Measurements from ENCODE around the gene BCAS3.
"Not testable (repeated sequence)": the region's sequence is repeated elsewhere in the genome, so short reads cannot be mapped to it uniquely, and the experiment has no call there.

BCAS3 gene

DNA sequence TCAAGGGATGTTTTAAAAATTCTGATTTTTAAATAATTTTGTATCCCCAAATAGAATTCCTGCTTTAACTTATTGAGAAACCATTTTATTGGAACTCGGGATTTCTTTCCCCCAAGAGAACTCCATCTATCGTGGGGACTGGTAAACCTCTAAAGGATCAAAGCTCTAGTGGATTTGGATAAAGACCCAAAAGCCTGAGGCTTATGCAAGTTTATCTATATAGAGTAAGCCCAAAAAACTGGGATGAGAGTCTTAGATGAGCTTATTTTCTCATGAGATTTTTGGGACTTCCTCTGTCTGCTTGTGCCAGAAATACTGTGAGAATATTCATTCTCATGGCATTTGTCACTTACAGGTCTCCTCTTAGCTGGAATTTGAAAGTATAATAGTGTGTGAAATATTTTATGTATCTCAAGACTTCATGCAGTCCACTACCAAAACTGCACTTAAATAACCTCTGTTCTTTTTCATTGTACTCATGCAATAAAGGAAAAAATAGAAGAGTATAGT lies 333.1 kb downstream of the BCAS3 start:
- DNase-seq: peak; percentile 11

DNA sequence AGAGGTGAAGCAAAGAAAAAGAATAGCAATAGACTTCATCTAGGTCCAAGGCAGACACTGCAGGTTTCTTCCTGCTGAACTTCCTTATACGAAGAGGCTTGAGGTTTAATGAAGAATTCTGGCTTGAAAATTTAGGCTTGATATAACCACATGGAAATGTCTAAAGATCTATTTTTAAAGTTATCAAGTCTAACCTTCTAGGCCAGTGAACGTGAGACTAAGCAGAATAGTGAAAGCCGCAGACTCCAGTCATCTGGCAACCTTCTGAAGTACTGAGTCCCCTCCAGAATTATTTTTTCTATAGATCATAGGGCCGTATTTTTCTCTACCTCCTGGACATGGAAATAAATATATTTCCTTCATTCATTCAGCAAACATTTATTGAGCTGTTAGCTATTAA lies 333.6 kb downstream of the BCAS3 start:
- no peak for DNase-seq

GRCh38 chr17:61015966-61016365 lies 338.3 kb downstream of the BCAS3 start:
- peak; percentile 8 for DNase-seq

DNA sequence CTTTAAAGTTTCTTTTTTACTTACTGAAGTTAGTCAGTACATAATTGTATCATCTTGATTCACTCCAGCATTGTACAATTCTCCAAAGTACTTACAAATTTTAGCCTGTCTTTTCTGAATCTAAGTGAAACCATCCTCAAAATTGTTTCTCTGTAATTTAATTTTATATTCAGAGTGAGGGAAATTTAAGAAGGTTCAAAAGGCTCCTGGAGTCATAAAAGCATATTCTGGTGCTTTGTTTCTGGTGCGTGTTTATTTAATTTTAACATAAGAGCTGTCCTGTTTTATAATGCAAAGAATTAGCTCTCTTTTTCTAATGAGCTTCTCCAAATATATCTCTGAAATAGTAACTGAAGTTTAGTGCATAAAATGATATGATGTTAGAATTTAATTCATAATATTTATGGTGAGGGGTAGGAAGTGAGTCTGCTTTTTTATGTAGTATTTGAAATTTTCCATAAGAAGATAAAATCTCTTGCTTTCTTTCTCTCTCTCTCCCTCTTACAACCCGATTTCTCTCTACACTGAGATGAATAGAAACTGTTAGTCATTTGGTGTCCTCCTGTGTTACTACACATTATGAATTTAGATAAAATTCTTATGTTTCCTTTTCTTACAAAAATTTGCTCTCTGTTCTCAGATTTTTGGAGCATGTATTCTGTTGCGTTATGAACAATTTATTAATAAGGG lies 339.8 kb downstream of the BCAS3 start:
- no peak for DNase-seq

DNA sequence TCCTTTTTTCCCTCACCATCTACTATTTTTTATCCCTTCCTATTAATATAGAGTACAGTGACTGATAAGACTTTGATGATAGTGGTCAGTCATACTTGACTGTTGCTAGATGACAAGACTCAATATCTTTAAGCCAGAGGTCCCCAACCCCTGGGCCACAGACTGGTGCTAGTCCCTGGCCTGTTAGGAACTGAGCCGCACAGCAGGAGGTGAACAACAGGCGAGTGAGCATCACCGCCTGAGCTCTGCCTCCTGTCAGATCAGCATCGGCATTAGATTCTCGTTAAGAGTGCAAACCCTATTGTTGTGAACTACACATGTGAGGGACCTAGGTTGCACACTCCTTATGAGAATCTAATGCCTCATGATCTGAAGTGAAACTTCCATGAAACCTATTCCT lies 341.3 kb downstream of the BCAS3 start:
- no peak for DNase-seq

DNA sequence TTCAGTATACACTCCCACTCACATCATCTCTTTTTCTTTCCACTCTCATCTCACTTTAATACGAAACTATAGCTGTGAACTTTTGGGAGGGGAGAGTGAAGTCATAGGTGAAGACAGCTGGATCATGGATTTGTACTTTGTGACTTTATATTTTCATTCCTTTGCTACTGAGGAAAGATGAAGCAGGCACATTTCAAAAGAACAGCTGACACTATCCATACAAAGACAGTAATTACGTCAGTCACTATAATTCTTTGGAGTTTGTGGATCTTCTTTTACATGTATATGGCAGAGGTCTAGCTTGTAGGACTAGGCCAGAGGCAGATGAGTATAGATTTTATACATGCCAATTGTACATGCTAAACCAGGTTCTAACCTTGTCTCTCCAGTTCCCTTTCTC lies 346.3 kb downstream of the BCAS3 start:
- no peak for DNase-seq

GRCh38 chr17:61026818-61027217 lies 349.2 kb downstream of the BCAS3 start:
- DNase-seq: no peak

DNA sequence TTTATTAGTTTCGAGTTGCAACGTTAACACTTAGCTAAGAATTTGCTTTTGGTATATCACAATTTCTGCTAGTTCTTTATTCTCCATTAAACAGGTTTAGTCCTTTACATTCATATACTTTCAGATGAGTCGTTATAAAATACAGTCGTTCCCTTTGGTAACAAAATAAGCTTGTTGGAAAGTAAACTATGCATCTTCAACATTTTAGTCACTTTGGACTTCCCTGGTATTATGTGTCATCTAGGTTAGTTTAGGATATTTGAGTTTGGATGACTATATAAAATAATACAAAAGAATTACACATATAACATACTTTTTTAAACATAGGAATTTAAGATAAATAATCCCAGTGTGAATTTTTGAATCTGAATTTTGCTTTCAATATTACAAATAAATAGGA lies 351.5 kb downstream of the BCAS3 start:
- DNase-seq: peak; percentile 12

GRCh38 chr17:61040666-61041065 lies 363.0 kb downstream of the BCAS3 start:
- no peak for DNase-seq

- DNase-seq: not testable (repeated sequence)
Measured at GRCh38 chr17:61042348-61042747, 364.7 kb downstream of the BCAS3 start.

DNA sequence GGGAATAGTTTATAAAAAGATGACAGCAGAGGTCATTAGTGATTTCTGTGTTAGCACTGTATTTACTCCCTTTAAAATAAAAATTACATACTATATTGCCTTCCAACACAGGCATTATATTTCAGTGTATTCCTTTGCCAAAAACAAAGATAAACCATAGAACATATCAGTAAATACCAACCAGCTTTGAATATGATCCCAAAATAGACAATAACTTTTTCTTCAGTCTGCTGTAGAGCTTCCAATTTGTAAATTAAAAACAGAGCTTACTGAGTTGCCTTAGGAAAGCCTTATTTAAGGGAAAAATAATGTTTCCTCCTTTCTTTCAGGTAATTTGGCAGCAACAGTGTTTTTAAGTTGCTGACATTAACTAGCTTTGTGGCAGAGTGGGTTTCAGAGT lies 369.9 kb downstream of the BCAS3 start:
- DNase-seq: no peak

GRCh38 chr17:61048376-61049106 lies 370.9 kb downstream of the BCAS3 start:
- DNase-seq: no peak

- no peak for DNase-seq
Measured at GRCh38 chr17:61053469-61053868, 375.8 kb downstream of the BCAS3 start.

- DNase-seq: no peak
Measured at GRCh38 chr17:61054436-61054835, 376.8 kb downstream of the BCAS3 start.

GRCh38 chr17:61057257-61057656 lies 379.6 kb downstream of the BCAS3 start:
- DNase-seq: no peak

- DNase-seq: no peak
Measured at GRCh38 chr17:61058066-61058465, 380.4 kb downstream of the BCAS3 start.

DNA sequence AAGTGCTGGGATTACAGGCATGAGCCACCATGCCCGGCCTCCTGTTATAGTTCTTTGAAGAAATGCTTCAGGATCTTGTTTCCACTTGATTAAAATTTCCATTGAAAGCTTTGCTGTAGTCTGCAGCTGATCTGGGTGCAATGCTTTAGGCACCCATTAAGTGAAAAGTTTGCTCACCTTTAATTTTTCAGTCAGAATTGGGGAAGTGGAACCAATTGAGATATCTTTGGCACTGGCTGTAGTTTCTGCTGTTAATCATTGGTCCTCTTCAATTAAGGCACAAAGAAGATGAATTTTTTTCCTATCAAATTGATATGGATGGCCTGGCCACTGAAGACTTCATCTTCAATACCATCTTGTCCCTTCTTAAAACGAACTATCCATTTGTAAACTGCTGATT lies 385.9 kb downstream of the BCAS3 start:
- DNase-seq: no peak

- no peak for DNase-seq
Measured at GRCh38 chr17:61064087-61064951, 386.7 kb downstream of the BCAS3 start.

GRCh38 chr17:61065263-61065773 lies 387.7 kb downstream of the BCAS3 start:
- peak; percentile 64 for DNase-seq

DNA sequence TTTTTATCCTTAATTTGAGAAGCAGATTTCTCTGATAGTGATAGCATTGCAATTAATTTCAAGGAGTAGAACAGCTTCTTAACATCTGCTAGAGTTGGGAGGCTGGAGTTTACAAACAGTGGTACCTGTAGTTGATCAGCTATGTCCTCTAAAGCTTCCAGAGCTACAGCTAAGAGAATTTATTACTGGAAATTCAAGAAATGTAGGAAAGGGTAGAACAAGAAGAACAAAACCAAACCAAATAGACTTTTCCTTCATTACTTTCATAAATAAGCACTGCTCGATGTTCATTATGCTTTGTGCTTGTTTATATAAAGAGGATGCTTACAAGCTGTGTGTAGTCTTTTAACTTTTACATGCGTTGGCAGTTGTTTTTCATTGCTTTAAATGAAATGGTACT lies 388.4 kb downstream of the BCAS3 start:
- DNase-seq: no peak

DNA sequence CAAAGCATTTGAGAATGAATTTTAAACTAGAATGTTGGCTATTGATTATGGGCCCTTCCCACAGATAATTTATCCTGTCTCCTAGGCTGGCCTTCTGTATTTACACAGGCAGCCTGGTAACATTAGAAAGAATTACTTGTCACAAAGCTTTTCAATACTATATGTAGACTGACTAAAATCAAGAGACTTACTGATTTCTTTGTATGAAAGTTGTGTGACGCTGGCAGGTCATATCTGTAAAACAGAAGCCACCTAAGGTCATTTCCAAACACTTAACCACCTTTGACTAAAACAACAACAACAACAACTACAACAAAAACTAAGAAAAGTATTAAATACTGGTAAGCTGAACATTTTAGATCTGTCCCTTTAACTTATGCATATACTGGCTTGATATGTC lies 393.0 kb downstream of the BCAS3 start:
- no peak for DNase-seq

GRCh38 chr17:61072648-61073047 lies 395.0 kb downstream of the BCAS3 start:
- peak; percentile 2 for DNase-seq

DNA sequence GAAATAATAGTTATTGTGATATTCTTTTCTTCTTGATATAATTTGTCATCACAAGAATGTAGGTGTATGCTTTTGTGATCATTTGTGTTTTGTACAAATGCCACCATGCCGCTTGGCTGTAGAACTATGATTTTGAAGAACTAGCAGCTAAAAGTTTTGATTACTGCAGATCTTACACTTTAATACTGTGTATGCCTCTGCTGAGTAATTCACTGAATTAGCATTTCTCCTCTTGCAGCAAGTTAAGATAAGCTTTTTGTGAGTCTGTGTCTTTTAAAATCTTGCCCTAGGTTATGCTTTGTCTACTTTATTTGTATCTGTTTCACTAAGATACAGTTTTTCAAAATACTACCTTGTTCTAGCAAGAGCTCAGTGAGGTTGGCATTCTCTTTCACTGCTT lies 395.5 kb downstream of the BCAS3 start:
- no peak for DNase-seq

All from fibroblast of skin of right biceps (primary cell).